ENCODE measurements around the gene WEE1.
A peak's percentile ranks its signal among the peaks of the same experiment; 100 is the strongest.
"Not testable (repeated sequence)": the region's sequence is repeated elsewhere in the genome, so short reads cannot be mapped to it uniquely, and the experiment has no call there.

WEE1 gene

GRCh38 chr11:9596926-9597464, 23.5 kb downstream of the WEE1 start:
- no peak for DNase-seq (ENCODE audit: low read depth)

GRCh38 chr11:9600166-9600565, 26.7 kb downstream of the WEE1 start:
- no peak for DNase-seq (ENCODE audit: low read depth)

GRCh38 chr11:9600644-9601036, 27.2 kb downstream of the WEE1 start:
- no peak for DNase-seq (ENCODE audit: low read depth)

- DNase-seq (ENCODE audit: low read depth): no peak
Observed at GRCh38 chr11:9601037-9601875, 27.8 kb downstream of the WEE1 start.

- no peak for DNase-seq (ENCODE audit: low read depth)
Observed at GRCh38 chr11:9601876-9602199, 28.4 kb downstream of the WEE1 start.

- not testable (repeated sequence) for DNase-seq (ENCODE audit: low read depth)
Observed at GRCh38 chr11:9603214-9603613, 29.7 kb downstream of the WEE1 start.

- DNase-seq (ENCODE audit: low read depth): no peak
Observed at GRCh38 chr11:9604134-9604533, 30.7 kb downstream of the WEE1 start.

GRCh38 chr11:9605742-9606141, 32.3 kb downstream of the WEE1 start:
- no peak for DNase-seq (ENCODE audit: low read depth)

GRCh38 chr11:9606809-9607510, 33.5 kb downstream of the WEE1 start:
- DNase-seq (ENCODE audit: low read depth): no peak

- DNase-seq (ENCODE audit: low read depth): no peak
Observed at GRCh38 chr11:9607511-9607899, 34.0 kb downstream of the WEE1 start.

GRCh38 chr11:9609002-9609759, 35.7 kb downstream of the WEE1 start:
- DNase-seq (ENCODE audit: low read depth): no peak

GRCh38 chr11:9609841-9610240, 36.4 kb downstream of the WEE1 start:
- DNase-seq (ENCODE audit: low read depth): no peak

- peak; percentile 98 for DNase-seq (ENCODE audit: low read depth)
Observed at GRCh38 chr11:9613118-9613829, 39.8 kb downstream of the WEE1 start.

GRCh38 chr11:9613830-9614762, 40.6 kb downstream of the WEE1 start:
- DNase-seq (ENCODE audit: low read depth): peak; percentile 81

GRCh38 chr11:9615031-9615451, 41.6 kb downstream of the WEE1 start:
- no peak for DNase-seq (ENCODE audit: low read depth)

- no peak for DNase-seq (ENCODE audit: low read depth)
Observed at GRCh38 chr11:9616042-9616675, 42.7 kb downstream of the WEE1 start.

GRCh38 chr11:9616858-9617257, 43.4 kb downstream of the WEE1 start:
- no peak for DNase-seq (ENCODE audit: low read depth)

GRCh38 chr11:9617940-9618339, 44.5 kb downstream of the WEE1 start:
- no peak for DNase-seq (ENCODE audit: low read depth)

GRCh38 chr11:9619004-9619403, 45.5 kb downstream of the WEE1 start:
- no peak for DNase-seq (ENCODE audit: low read depth)

GRCh38 chr11:9619971-9620370, 46.5 kb downstream of the WEE1 start:
- DNase-seq (ENCODE audit: low read depth): no peak
